ENCODE data around the gene CCDC187. TPM values are rescaled to one million over a fixed set of nuclear protein-coding genes. Genes with fewer than 3 reads are reported as not detected.

CCDC187 gene
- total RNA-seq, 1 experiment from 2014 or later = not detected

DNA sequence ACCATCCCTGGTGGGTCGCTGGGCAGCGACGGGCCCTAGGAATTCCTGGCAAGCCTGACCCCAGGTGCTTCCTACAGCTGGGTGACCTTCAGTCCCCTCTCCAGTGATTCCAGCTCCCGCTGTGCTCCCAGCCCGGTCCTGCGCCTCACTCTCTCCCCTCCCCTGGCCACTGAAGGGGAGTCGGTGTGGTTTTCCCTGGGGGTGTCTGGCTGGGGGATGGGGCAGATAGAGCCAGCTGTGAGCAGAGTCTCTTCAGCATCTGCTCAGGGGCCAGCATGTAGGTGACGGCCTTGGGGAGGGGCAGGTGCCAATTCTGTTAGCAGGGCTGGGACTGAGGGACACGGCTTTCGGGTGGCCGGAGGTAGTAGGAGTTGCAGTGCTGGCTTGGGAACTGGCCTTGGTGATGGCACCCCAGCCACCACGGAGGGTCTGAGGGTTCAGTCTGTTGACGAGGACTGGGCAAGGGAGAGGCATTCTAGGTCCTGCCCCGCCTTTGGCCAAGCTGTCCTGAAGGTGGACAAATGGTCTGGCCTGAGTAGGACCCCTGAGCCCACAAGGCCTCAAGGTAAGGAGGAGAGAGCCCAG lies 26.6 kb upstream of the CCDC187 start:
- CTCF ChIA-PET = no interaction called here
- no peaks in the 10 kb centered on the region for H3K36me3 ChIP-seq (ENCODE audit: insufficient read depth, low read length, poor library complexity, severe bottlenecking)
- BruUV-seq (replicated peaks) = no TSS peak
- no peak for DNase-seq (ENCODE audit: low spot score)
- POLR2A ChIA-PET (ENCODE audit: low non-redundant PET) = no interaction called here
- no peaks in the 10 kb centered on the region for H3K27me3 ChIP-seq (replicated peaks; ENCODE audit: insufficient read depth, low read depth, low read length, poor library complexity)
- peaks cover 25% of the 10 kb centered on the region for H3K4me1 ChIP-seq (ENCODE audit: insufficient read depth, low read length, poor library complexity, severe bottlenecking)
- no peak overlapping the region for H3K27ac ChIP-seq (ENCODE audit: low read depth, low read length, poor library complexity, severe bottlenecking)
- no peak for TF ChIP-seq CTCF (conservative IDR thresholded peaks at IDR 0.05; ENCODE audit: low read depth, low read length)
- no peak for TF ChIP-seq EZH2 (IDR thresholded peaks at IDR 0.05; ENCODE audit: borderline replicate concordance, low read depth, low read length, poor library complexity, severe bottlenecking)
- H3K4me3 ChIP-seq (ENCODE audit: low read depth, low read length, poor library complexity, severe bottlenecking) = no peak overlapping the region
- H3K9me3 ChIP-seq (ENCODE audit: low read depth, low read length, poor library complexity, severe bottlenecking) = no peaks in the 10 kb centered on the region
- intact Hi-C loops (cut with micrococcal nuclease; ENCODE audit: unreplicated experiment) = no loop called here

- peak overlapping the region; percentile 76 for H3K4me3 ChIP-seq (ENCODE audit: low read depth, low read length, poor library complexity, severe bottlenecking)
- H3K36me3 ChIP-seq (ENCODE audit: insufficient read depth, low read length, poor library complexity, severe bottlenecking) = no peaks in the 10 kb centered on the region
- no peak for DNase-seq (ENCODE audit: low spot score)
- H3K27me3 ChIP-seq (replicated peaks; ENCODE audit: insufficient read depth, low read depth, low read length, poor library complexity) = no peaks in the 10 kb centered on the region
- H3K9me3 ChIP-seq (ENCODE audit: low read depth, low read length, poor library complexity, severe bottlenecking) = no peaks in the 10 kb centered on the region
- intact Hi-C loops (cut with micrococcal nuclease; ENCODE audit: unreplicated experiment) = no loop called here
- POLR2A ChIA-PET (ENCODE audit: low non-redundant PET) = no interaction called here
- BruUV-seq (replicated peaks) = TSS peak; percentile 35
- H3K4me1 ChIP-seq (ENCODE audit: insufficient read depth, low read length, poor library complexity, severe bottlenecking) = peaks cover 25% of the 10 kb centered on the region
- TF ChIP-seq CTCF (conservative IDR thresholded peaks at IDR 0.05; ENCODE audit: low read depth, low read length) (no peak), EZH2 (IDR thresholded peaks at IDR 0.05; ENCODE audit: borderline replicate concordance, low read depth, low read length, poor library complexity, severe bottlenecking) (no peak)
- H3K27ac ChIP-seq (ENCODE audit: low read depth, low read length, poor library complexity, severe bottlenecking) = peak overlapping the region; percentile 74
- CTCF ChIA-PET = no interaction called here
These were observed 25.9 kb upstream of the CCDC187 start for GRCh38 chr9:136329636-136330405.

- no peaks in the 10 kb centered on the region for H3K27me3 ChIP-seq (replicated peaks; ENCODE audit: insufficient read depth, low read depth, low read length, poor library complexity)
- H3K4me3 ChIP-seq (ENCODE audit: low read depth, low read length, poor library complexity, severe bottlenecking) = peak overlapping the region; percentile 76
- intact Hi-C loops (cut with micrococcal nuclease; ENCODE audit: unreplicated experiment) = no loop called here
- peaks cover 25% of the 10 kb centered on the region for H3K4me1 ChIP-seq (ENCODE audit: insufficient read depth, low read length, poor library complexity, severe bottlenecking)
- H3K36me3 ChIP-seq (ENCODE audit: insufficient read depth, low read length, poor library complexity, severe bottlenecking) = no peaks in the 10 kb centered on the region
- DNase-seq (ENCODE audit: low spot score) = no peak
- ChIA-PET POLR2A (ENCODE audit: low non-redundant PET) (no interaction called here), CTCF (no interaction called here)
- H3K27ac ChIP-seq (ENCODE audit: low read depth, low read length, poor library complexity, severe bottlenecking) = peak overlapping the region; percentile 74
- TF ChIP-seq CTCF (conservative IDR thresholded peaks at IDR 0.05; ENCODE audit: low read depth, low read length) (no peak), EZH2 (IDR thresholded peaks at IDR 0.05; ENCODE audit: borderline replicate concordance, low read depth, low read length, poor library complexity, severe bottlenecking) (no peak)
- BruUV-seq (replicated peaks) = no TSS peak
- H3K9me3 ChIP-seq (ENCODE audit: low read depth, low read length, poor library complexity, severe bottlenecking) = no peaks in the 10 kb centered on the region
These were observed 25.3 kb upstream of the CCDC187 start for GRCh38 chr9:136329211-136329627.
